Astrocyte (in vitro differentiated cells and primary cell): Measurements from ENCODE around the gene SLC29A4.

Experiments used
- EZH2 ChIP-seq: IDR thresholded peaks from 2 replicates; pipeline ENCODE4 v1.6.1; 2012; ENCODE audit warnings: mild to moderate bottlenecking, low read length, inconsistent platforms; ENCODE audit not compliant: insufficient read depth
- TF ChIP-seq, protein P1 (sequence below): IDR thresholded peaks from 2 replicates; pipeline ENCODE4 v1.5.1; 2011; ENCODE audit warnings: low read depth, mild to moderate bottlenecking, inconsistent platforms, low read length, moderate library complexity; ENCODE audit not compliant: insufficient read depth

DNA sequence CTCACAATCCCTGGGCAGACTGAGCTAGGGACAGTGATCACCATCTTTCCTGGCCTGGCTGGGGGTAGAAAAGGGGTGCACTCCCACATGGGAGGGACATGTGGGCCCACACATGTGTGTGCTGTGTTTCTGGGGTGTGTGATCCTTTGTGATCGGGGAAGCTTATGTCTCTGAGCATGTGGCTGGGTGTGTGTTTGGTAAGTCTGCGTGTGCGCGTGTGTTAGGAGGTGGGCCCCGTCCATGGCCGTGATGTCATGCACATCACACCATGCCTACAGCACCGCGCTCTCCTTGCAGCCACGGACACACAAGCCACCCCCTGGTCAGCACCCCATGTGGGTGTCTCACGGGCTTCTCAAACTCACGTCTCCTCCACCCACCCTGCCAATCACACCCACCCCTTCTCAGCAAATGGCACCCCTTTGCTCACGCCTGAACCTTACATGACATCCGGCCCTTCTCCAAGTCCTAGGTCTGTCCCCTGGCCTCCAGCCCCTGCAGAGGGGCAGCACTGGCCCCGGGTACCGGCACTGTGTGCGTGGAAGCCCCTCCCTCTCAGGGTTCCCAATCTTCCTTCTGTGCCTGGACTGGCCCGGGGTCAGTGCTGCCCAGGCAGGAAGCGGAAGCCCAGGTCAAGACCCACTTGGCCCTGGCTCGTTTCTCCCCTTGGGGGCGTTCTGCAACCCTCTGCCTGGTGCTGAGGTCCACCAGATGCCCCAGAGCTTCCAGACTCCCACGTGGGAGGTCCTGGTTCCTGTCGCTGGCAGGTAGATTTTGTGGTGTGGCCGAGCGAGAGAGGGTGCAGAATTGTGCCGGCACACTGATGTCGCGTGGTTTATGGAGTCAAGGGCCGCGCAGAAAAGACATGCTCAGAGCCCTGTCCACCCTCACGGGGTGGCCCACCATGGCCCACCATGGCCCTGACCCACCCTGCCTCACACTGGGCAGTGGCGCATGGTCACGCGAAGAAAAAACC is 12.6 kb downstream of the SLC29A4 start:
- TF ChIP-seq, protein P1, sequence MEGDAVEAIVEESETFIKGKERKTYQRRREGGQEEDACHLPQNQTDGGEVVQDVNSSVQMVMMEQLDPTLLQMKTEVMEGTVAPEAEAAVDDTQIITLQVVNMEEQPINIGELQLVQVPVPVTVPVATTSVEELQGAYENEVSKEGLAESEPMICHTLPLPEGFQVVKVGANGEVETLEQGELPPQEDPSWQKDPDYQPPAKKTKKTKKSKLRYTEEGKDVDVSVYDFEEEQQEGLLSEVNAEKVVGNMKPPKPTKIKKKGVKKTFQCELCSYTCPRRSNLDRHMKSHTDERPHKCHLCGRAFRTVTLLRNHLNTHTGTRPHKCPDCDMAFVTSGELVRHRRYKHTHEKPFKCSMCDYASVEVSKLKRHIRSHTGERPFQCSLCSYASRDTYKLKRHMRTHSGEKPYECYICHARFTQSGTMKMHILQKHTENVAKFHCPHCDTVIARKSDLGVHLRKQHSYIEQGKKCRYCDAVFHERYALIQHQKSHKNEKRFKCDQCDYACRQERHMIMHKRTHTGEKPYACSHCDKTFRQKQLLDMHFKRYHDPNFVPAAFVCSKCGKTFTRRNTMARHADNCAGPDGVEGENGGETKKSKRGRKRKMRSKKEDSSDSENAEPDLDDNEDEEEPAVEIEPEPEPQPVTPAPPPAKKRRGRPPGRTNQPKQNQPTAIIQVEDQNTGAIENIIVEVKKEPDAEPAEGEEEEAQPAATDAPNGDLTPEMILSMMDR, result no peak
- TF ChIP-seq EZH2, result no peak
